K562 (cell line): ENCODE results near the gene NDC1. TPM values are rescaled to one million over a fixed set of nuclear protein-coding genes. Genes with fewer than 3 reads are reported as not detected.

Source experiments
- CHD7 ChIP-seq: fragments of 200-600 bp; sonication (generic); IDR thresholded peaks from one replicate; pipeline ENCODE4 v1.6.1; 2012; ENCODE audit warnings: mild to moderate bottlenecking, low read depth, low read length, inconsistent platforms
- CSDE1 ChIP-seq, 2 experiments: fragments of 450-650 bp; IDR thresholded peaks; 2 replicates each; pipeline ENCODE4 v1.6.1; 2016; ENCODE audit warnings: mild to moderate bottlenecking in 1 of 2
- NCOA1 ChIP-seq: fragments of 450-650 bp; IDR thresholded peaks from 2 replicates; pipeline ENCODE4 v1.6.1; 2016; ENCODE audit warnings: low read depth
- NR1H2 ChIP-seq: sonication (generic); formaldehyde crosslinking; IDR thresholded peaks from 2 replicates; pipeline ENCODE4 v1.4.0; 2020; ENCODE audit warnings: mild to moderate bottlenecking, missing genetic modification reagents
- PHF20 ChIP-seq: fragments of 450-650 bp; IDR thresholded peaks from 2 replicates; pipeline ENCODE4 v1.6.1; 2018; ENCODE audit not compliant: partially characterized antibody
- SMARCE1 ChIP-seq: fragments of 450-650 bp; IDR thresholded peaks from 2 replicates; pipeline ENCODE4 v1.7.1; 2016; ENCODE audit warnings: mild to moderate bottlenecking
- ZBTB40 ChIP-seq, 2 experiments: fragments of 450-650 bp in 1 of 2; sonication (generic) in 1 of 2; formaldehyde crosslinking in 1 of 2; IDR thresholded peaks; 2 replicates each; pipeline versions ENCODE4 v1.7.1 to v1.9.0; 2016 to 2022; ENCODE audit warnings: inconsistent platforms in 1 of 2, mild to moderate bottlenecking in 1 of 2, missing genetic modification reagents in 1 of 2
- polyA plus RNA-seq, 8 experiments: library from polyadenylated mRNA; depleted of rRNA in 4 of 8; stranded (reverse) in 5 of 8; unstranded in 3 of 8; fragments of >200 nt; fragmentation: Nextera tagmentation in 2 of 8; fragmentation: Illumina TruSeq in 1 of 8; extraction: Ambion mirVana in 2 of 8; extraction: Trizol in 1 of 8; gene quantifications; 2 replicates each; pipeline versions ENCODE4 v1.2.1 to v1.2.3, GENCODE V29; 2011 to 2014; ENCODE audit warnings: inconsistent platforms in 1 of 8, missing spikeins in 1 of 8
- total RNA-seq, 7 experiments: library from RNA; depleted of rRNA in 6 of 7; stranded (reverse); fragments of >200 nt in 6 of 7; fragmentation: Illumina TruSeq in 2 of 7; extraction: Trizol in 2 of 7; gene quantifications; 2 replicates each; pipeline versions ENCODE4 v1.2.1 to v1.2.3, GENCODE V29; 2011 to 2021; ENCODE audit warnings: low replicate concordance in 1 of 7

NDC1 gene
- total and polyA plus RNA-seq, 9 of the 15 experiments (the other 6 are each of a cell fraction or from before 2014, with no cell fraction given), result 26.9 to 102 (median 64.5) TPM

GRCh38 chr1:53811414-53811851 lies 26.7 kb downstream of the NDC1 start (continued):
- TF ChIP-seq ZBTB40 (IDR thresholded peaks at IDR 0.05), result no peak
- TF ChIP-seq ZBTB40 (CRISPR knock-in tag; IDR thresholded peaks at IDR 0.05), result no peak
- TF ChIP-seq CSDE1 (IDR thresholded peaks at IDR 0.05), result no peak
- TF ChIP-seq PHF20, result peak; percentile 12
- TF ChIP-seq NCOA1, result no peak
- no peak for TF ChIP-seq CHD7
- 0 out of 2 replicates have a peak, but pooled peaks have one; percentile 16 for TF ChIP-seq SMARCE1
- no peak for TF ChIP-seq NR1H2 (CRISPR knock-in tag)
